Keratinocyte (primary cell): ENCODE data around the gene AKAP6. TPM values are rescaled to one million over a fixed set of nuclear protein-coding genes. Genes with fewer than 3 reads are reported as not detected.

ENCODE experiments used
- DNase-seq: peaks from one replicate; pipeline ENCODE4 v3.0.0-alpha.2; 2011; ENCODE audit warnings: low read depth, missing footprints, low spot score
- FAIRE-seq: peaks from 2 replicates; lab custom pipeline; 2011; peaks lifted over from hg19 to GRCh38; lab: Jason Lieb, UNC
- H2AFZ ChIP-seq: 2 replicates; pipeline ENCODE4 v1.6.0; 2012; ENCODE audit warnings: low read length, control low read depth, inconsistent platforms; ENCODE audit not compliant: control insufficient read depth
- H3K27ac ChIP-seq: 2 replicates; pipeline ENCODE4 v1.5.1; 2011; ENCODE audit warnings: low read length; ENCODE audit not compliant: control insufficient read depth, insufficient read depth
- H3K27me3 ChIP-seq: 3 replicates; pipeline ENCODE4 v1.6.0; 2011; ENCODE audit warnings: low read length; ENCODE audit not compliant: control insufficient read depth, insufficient read depth; ENCODE audit errors: extremely low read depth
- H3K36me3 ChIP-seq, 2 experiments: 2 replicates in 1 of 2; 3 replicates in 1 of 2; pipeline ENCODE4 v1.5.1; 2011; ENCODE audit warnings: low read length in 2 of 2, mild to moderate bottlenecking in 1 of 2; ENCODE audit not compliant: control insufficient read depth in 2 of 2, insufficient read depth in 2 of 2; ENCODE audit errors: extremely low read depth in 1 of 2
- H3K4me1 ChIP-seq: 3 replicates; pipeline ENCODE4 v1.5.1; 2011; ENCODE audit warnings: low read length; ENCODE audit not compliant: control insufficient read depth, insufficient read depth; ENCODE audit errors: extremely low read depth
- H3K4me2 ChIP-seq: 3 replicates; pipeline ENCODE4 v1.6.0; 2011; ENCODE audit warnings: low read depth, low read length; ENCODE audit not compliant: control insufficient read depth, insufficient read depth; ENCODE audit errors: extremely low read depth
- H3K4me3 ChIP-seq, 3 experiments: fragments of 200-600 bp in 1 of 3; sonication (generic) in 1 of 3; 2 replicates in 2 of 3; 3 replicates in 1 of 3; pipeline ENCODE4 v1.5.1; 2011 to 2016; ENCODE audit warnings: low read length in 3 of 3, mild to moderate bottlenecking in 3 of 3, control low read depth in 2 of 3, inconsistent platforms in 1 of 3, low read depth in 1 of 3, mixed read lengths in 1 of 3, mixed run types in 1 of 3, moderate library complexity in 1 of 3; ENCODE audit not compliant: control insufficient read depth in 2 of 3, insufficient read depth in 2 of 3; ENCODE audit errors: extremely low read depth in 1 of 3
- H3K79me2 ChIP-seq: 2 replicates; pipeline ENCODE4 v1.6.0; 2012; ENCODE audit warnings: low read length; ENCODE audit not compliant: control insufficient read depth, insufficient read depth
- H3K9ac ChIP-seq: 3 replicates; pipeline ENCODE4 v1.6.0; 2011; ENCODE audit warnings: low read length; ENCODE audit not compliant: control insufficient read depth, insufficient read depth; ENCODE audit errors: extremely low read depth
- H3K9me1 ChIP-seq: 3 replicates; pipeline ENCODE4 v1.6.0; 2011; ENCODE audit warnings: low read length; ENCODE audit not compliant: control insufficient read depth, insufficient read depth; ENCODE audit errors: extremely low read depth
- H3K9me3 ChIP-seq: 2 replicates; pipeline ENCODE4 v1.5.1; 2012; ENCODE audit warnings: low read depth, low read length; ENCODE audit not compliant: control insufficient read depth
- H4K20me1 ChIP-seq: 3 replicates; pipeline ENCODE4 v1.6.0; 2011; ENCODE audit warnings: low read length; ENCODE audit not compliant: control insufficient read depth, insufficient read depth; ENCODE audit errors: extremely low read depth
- EZH2 ChIP-seq: IDR thresholded peaks from one replicate; pipeline ENCODE4 v1.6.1; 2012; ENCODE audit warnings: inconsistent platforms, mild to moderate bottlenecking, low read length, moderate library complexity
- dilution Hi-C: fragments of 300-500 bp; cut with MboI; formaldehyde crosslinking; loops from one replicate; pipeline ENCODE4 v1.7.0; 2020; ENCODE audit warnings: low sequenced_read_pairs; ENCODE audit not compliant: extremely low pct_ligation_motif_present
- polyA plus RNA-seq, 5 experiments: library from polyadenylated mRNA; depleted of rRNA in 3 of 5; stranded (reverse) in 3 of 5; stranded (forward) in 1 of 5; unstranded in 1 of 5; fragments of >200 nt; gene quantifications; 1 replicate in 1 of 5; 2 replicates in 3 of 5; 3 replicates in 1 of 5; pipeline versions ENCODE4 v1.2.1 to v1.2.3, GENCODE V29; 2011 to 2012; ENCODE audit warnings: missing spikeins in 2 of 5, low read depth in 1 of 5, low replicate concordance in 1 of 5
- TF ChIP-seq, protein P1 (sequence below), 3 experiments: IDR thresholded peaks in 1 of 3; conservative IDR thresholded peaks in 1 of 3; optimal IDR thresholded peaks in 1 of 3; 2 replicates in 2 of 3; 3 replicates in 1 of 3; pipeline versions ENCODE3 to v1.5.1; 2011; ENCODE audit warnings: low read length in 3 of 3, mild to moderate bottlenecking in 3 of 3, moderate library complexity in 2 of 3, control low read depth in 1 of 3, inconsistent platforms in 1 of 3; ENCODE audit not compliant: insufficient read depth in 2 of 3; ENCODE audit errors: extremely low read depth in 1 of 3

Gene AKAP6
- polyA plus RNA-seq, 1 donor (not counting 4 experiments of a cell fraction or from before 2014, with no cell fraction given) = 2.0 TPM

- Histone ChIP-seq H4K20me1 (no peaks in the 10 kb centered on the region), H3K4me2 (no peak overlapping the region), H3K4me1 (peaks cover 13% of the 10 kb centered on the region), H3K9ac (no peak overlapping the region), H3K9me3 (no peaks in the 10 kb centered on the region), H3K9me1 (no peaks in the 10 kb centered on the region), H3K4me3 (no peak overlapping the region), H2AFZ (peak overlapping the region; percentile 50), H3K27ac (no peak overlapping the region), H3K36me3 (no peaks in the 10 kb centered on the region), H3K27me3 (no peaks in the 10 kb centered on the region), H3K79me2 (no peaks in the 10 kb centered on the region)
- peak; percentile 51 for FAIRE-seq
- dilution Hi-C loops = no loop called here
- no peak for DNase-seq
- no peak for TF ChIP-seq EZH2
- TF ChIP-seq, protein P1, sequence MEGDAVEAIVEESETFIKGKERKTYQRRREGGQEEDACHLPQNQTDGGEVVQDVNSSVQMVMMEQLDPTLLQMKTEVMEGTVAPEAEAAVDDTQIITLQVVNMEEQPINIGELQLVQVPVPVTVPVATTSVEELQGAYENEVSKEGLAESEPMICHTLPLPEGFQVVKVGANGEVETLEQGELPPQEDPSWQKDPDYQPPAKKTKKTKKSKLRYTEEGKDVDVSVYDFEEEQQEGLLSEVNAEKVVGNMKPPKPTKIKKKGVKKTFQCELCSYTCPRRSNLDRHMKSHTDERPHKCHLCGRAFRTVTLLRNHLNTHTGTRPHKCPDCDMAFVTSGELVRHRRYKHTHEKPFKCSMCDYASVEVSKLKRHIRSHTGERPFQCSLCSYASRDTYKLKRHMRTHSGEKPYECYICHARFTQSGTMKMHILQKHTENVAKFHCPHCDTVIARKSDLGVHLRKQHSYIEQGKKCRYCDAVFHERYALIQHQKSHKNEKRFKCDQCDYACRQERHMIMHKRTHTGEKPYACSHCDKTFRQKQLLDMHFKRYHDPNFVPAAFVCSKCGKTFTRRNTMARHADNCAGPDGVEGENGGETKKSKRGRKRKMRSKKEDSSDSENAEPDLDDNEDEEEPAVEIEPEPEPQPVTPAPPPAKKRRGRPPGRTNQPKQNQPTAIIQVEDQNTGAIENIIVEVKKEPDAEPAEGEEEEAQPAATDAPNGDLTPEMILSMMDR (optimal IDR thresholded peaks at IDR 0.05 in 1 of 3, IDR thresholded peaks at IDR 0.05 in 1 of 3, conservative IDR thresholded peaks at IDR 0.05 in 1 of 3; ENCODE audit: extremely low read depth in 1 of 3, insufficient read depth in 2 of 3, low read length in 3 of 3) = no peak
These were observed 235.5 kb downstream of the AKAP6 start for GRCh38 chr14:32564596-32564995.

- Histone ChIP-seq H3K4me3 (no peak overlapping the region), H3K79me2 (no peaks in the 10 kb centered on the region), H3K27ac (no peak overlapping the region), H4K20me1 (no peaks in the 10 kb centered on the region), H3K27me3 (no peaks in the 10 kb centered on the region), H3K36me3 (no peaks in the 10 kb centered on the region), H2AFZ (no peak overlapping the region), H3K4me2 (no peak overlapping the region), H3K9me1 (no peaks in the 10 kb centered on the region), H3K4me1 (peaks cover 6% of the 10 kb centered on the region), H3K9me3 (no peaks in the 10 kb centered on the region), H3K9ac (no peak overlapping the region)
- FAIRE-seq (no peak), DNase-seq (no peak)
- TF ChIP-seq, protein P1 (optimal IDR thresholded peaks at IDR 0.05 in 1 of 3, IDR thresholded peaks at IDR 0.05 in 1 of 3, conservative IDR thresholded peaks at IDR 0.05 in 1 of 3; ENCODE audit: extremely low read depth in 1 of 3, insufficient read depth in 2 of 3, low read length in 3 of 3) = no peak
- TF ChIP-seq EZH2 = no peak
- dilution Hi-C loops = no loop called here
These were observed 236.2 kb downstream of the AKAP6 start for GRCh38 chr14:32565256-32565655.
